GM23338 (cell line): Measurements from ENCODE around the gene BCKDHA.

Experiments used
- JUNB ChIP-seq: IDR thresholded peaks from one replicate; pipeline ENCODE4 v1.6.1; 2016; ENCODE audit warnings: antibody characterized with exemption; ENCODE audit not compliant: unreplicated experiment
- POLR2AphosphoS5 ChIP-seq: IDR thresholded peaks from 2 replicates; pipeline ENCODE4 v1.6.1; 2016; ENCODE audit warnings: antibody characterized with exemption, low read depth

DNA sequence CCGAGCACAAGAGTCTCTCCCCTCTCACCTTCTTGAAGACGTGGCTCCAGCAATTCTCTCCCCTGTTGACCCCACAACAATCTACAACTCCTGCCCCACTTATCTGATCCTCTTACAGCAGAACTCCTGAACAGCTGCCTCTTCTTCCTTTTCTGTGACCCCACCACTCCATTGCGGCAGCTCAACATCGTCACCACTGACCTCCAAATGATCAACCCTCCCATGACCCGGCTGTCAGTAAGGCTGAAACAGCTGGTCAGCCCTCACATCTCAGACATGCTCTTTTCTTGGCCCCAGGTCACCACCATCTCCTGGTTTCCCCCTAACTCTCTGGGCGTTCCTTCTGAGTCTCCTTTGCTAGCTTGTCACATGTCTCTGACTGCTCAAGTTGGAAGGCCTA is 2.3 kb upstream of the BCKDHA start:
- TF ChIP-seq JUNB (no peak), POLR2AphosphoS5 (no peak)
